Measurements from ENCODE around the gene PHOSPHO1.
"Not testable (repeated sequence)": the region's sequence is repeated elsewhere in the genome, so short reads cannot be mapped to it uniquely, and the experiment has no call there.

The PHOSPHO1 gene, protein sequence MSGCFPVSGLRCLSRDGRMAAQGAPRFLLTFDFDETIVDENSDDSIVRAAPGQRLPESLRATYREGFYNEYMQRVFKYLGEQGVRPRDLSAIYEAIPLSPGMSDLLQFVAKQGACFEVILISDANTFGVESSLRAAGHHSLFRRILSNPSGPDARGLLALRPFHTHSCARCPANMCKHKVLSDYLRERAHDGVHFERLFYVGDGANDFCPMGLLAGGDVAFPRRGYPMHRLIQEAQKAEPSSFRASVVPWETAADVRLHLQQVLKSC

DNA sequence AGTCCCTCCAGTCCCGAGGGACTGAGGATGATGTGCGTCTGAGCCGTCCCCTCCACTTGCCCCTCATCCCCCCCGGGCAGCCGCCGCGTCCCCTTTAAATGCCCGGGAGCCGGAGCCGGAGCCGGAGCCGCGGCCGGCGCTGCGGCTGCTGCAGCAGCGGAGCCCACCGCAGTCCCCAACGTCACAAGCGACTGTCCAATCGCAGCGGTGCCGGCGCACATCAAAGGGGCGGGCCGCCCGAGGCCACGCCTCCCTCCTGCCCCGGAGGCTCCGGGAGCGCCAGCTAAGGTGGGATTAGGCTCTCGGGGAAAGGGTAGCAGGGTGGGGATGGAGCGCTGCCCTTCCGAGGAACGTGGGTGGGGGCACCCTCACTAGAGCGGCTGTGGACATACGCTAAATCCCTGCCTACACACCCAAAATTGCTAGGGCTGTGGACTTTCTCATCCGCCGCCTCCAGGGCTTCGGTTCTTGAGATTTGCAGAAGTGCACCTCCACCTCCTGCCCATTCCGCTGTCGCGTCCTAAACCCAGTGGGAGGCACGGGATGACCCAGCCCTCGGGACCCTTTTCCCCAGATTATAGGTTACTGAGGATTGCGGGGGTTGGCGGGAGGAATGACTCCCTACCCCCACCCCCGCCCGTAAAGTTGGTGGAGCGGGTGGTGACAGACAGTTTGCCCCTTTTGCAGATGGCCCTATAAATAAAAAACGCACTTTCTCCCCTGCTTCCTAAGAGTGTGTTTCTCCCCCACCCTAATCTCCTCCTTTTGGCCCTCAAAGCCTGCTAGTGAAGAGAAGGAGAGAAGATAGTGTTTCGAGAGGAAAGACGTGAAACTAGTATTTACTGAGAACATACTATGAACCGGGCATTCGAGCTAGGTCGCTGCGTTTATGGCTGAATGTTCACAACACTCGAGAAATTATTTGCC, at the start of gene PHOSPHO1:
TSS of gene PHOSPHO1 (minus strand) at position 152 of the 927 bp plus-strand sequence. CDS start 4,096 bp downstream, outside the sequence.
- DNase-seq (ENCODE audit: low spot score), result peak; percentile 91

DNA sequence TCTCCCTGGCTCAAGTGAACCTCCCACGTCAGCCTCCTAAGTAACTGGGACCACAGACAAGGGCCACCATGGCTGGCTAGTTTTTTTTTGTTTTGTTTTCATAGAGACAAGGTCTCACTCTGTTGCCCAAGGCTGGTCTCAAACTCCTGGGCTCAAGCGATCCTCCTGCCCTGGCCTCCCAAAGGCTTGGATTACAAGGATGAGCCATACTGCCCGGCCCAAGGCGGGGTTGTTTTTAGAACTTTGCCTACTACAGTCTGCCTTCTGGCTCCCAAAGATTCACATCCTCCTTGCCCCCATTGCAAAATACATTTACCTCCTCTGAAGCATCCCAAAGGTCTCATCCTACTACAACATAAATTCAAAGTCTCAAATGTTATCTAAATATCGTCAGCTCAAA, 49.5 kb upstream of the PHOSPHO1 start:
- DNase-seq (ENCODE audit: low spot score), result no peak

- not testable (repeated sequence) for DNase-seq (ENCODE audit: low spot score)
Observed at GRCh38 chr17:49279263-49280015, 48.9 kb upstream of the PHOSPHO1 start.

DNA sequence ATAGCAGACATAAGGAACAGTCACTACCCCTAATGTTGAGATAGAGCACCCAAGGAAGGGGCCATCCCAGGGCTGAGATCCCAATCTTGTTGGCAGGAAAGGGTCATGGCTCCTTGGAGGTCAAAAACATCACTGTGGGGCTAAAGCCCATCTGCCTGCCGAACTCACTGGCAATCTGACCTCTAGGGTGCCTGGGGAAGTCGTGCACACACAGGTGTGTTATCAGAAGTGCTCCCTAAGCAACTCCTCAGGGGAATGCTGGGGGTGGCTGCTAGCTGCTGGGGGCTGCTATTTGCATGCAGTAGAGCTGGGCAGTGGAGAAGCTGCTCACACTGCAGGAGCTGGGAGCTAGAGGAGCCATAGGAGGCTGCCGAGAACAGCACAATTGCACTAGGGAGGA, 47.5 kb upstream of the PHOSPHO1 start:
- DNase-seq (ENCODE audit: low spot score), result no peak

DNA sequence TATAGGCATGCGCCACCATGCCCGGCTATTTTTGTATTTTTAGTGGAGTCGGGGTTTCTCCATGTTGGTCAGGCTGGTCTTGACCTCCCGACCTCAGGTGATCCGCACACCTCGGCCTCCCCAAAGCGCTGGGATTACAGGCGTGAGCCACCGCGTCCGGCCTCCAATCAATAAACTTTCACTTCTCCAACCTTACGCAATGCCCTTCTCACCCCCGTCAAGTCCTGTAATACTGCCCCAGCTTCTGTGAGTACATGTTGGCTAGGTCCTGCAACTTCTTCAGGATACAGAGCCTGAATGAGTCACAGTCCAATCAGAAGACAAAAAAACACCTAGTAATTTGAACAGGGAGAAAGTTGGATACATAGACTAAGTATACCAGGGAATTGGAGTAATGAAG, 47.1 kb upstream of the PHOSPHO1 start:
- no peak for DNase-seq (ENCODE audit: low spot score)

- DNase-seq (ENCODE audit: low spot score), result not testable (repeated sequence)
Observed at GRCh38 chr17:49275981-49276380, 45.4 kb upstream of the PHOSPHO1 start.

- no peak for DNase-seq (ENCODE audit: low spot score)
Observed at GRCh38 chr17:49269356-49269755, 38.8 kb upstream of the PHOSPHO1 start.

DNA sequence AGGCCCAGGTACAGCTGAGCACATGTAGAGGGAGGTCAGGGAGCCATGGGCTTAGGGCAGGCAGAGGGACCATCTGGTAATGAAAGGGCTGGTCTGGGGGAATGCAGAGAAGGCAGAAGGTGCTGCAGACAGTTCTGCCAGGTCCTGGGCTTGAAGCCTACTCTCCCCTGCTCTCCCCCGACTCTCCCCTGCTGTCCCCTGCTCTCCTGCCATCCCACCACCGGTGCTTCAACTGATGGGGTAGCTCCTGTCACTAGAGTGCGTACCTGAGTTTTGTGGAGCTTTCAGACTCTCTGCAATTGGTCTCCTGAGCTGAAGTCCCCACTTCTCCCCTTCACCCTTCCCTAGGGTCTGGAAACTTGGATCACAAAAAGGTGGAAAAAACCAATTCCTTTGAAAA, 37.3 kb upstream of the PHOSPHO1 start:
- no peak for DNase-seq (ENCODE audit: low spot score)

DNA sequence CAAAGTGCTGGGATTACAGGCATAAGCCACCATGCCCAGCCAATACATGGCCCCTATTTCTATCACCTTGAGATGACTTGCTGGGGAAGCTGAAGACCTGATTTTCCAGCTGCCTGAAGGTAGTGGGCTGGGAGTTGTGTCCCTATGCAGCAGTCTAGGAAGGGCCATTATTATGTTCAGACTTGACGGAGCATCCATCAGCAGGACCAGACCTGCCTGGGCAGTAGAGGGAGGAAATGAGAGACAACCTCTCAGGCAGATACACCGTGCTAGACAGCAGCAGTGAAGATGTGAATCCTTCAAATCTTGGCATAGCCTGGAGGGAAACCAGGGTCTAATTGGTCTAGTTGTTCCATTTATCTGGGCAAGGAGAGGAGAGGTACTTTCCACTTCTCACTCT, 35.6 kb upstream of the PHOSPHO1 start:
- no peak for DNase-seq (ENCODE audit: low spot score)

- not testable (repeated sequence) for DNase-seq (ENCODE audit: low spot score)
Observed at GRCh38 chr17:49261540-49261939, 31.0 kb upstream of the PHOSPHO1 start.

DNA sequence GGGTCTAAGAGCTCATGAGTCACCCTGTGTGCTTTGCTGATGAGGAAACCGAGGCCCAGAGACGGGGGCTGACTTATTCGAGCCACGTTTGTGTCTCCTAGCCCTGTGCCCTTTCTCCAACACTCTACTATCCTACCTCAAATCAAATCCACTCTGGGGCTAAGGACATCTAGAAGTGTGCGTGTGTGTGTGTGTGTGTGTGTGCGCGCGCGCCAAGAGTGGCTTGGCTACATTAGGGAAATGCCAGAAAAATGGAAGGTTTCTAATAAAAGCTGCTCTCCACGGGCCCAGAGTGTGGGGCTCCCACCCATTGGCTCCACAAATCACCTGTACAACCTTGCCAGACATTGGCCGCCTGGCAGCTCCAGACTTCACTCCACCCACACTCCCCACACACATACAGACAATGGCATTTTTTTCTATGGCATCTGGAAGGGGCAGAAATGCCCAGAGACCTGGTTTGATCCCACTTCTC, 30.3 kb upstream of the PHOSPHO1 start:
- no peak for DNase-seq (ENCODE audit: low spot score)

- peak; percentile 61 for DNase-seq (ENCODE audit: low spot score)
Observed at GRCh38 chr17:49260011-49260816, 29.6 kb upstream of the PHOSPHO1 start.

DNA sequence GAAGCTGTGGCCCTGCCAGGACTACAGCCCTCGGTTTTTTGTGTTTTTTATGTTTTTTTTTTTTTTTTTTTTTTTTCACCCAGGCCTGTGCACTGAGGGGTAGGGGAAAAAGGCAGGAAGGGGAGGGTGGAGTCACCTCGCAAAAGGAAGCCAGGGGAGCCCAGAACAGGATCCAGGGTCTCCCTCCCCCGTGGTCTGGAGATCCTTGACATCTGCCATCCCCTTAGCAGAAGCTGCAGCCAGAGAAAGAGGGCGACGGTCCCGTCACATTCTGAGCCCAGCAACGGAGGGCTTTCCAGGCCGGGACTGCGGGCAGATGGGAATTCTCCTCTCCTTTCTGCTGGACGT, 29.1 kb upstream of the PHOSPHO1 start:
- no peak for DNase-seq (ENCODE audit: low spot score)

DNA sequence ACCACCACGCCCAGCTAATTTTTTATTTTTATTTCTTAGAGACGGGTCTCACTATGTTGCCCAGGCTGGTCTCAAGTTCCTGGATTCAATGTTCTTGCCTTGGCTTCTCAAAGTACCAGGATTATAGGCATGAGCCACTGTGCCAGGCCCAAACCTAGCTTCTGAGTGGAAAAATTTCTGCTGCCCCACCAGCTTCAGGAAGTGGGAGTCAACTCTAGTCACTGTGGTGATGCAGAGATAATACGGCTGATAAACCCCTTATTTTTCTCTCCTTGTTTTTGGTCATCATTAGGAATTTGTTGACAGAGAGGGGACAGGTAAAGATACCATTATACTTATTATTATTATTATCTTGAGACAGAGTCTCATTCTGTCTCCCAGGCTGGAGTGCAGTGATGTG, 27.8 kb upstream of the PHOSPHO1 start:
- no peak for DNase-seq (ENCODE audit: low spot score)

- DNase-seq (ENCODE audit: low spot score), result no peak
Observed at GRCh38 chr17:49255125-49255524, 24.5 kb upstream of the PHOSPHO1 start.

DNA sequence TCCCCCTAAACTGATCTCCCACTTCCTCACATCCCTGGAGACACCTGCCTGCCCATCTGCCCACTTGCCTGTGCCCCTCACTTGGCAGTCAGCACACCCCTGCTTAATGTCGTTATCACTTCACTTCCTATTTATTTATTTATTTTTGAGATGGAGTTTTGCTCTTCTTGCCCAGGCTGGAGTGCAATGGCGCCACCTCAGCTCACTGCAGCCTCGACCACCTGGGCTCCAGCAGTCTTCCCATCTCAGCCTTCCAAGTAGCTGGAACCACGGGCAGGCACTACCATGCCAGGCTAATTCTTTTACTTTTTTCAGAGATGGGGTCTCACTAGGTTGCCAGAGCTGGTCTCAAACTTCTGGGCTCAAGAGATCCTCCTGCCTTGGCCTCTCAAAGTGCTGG, 23.5 kb upstream of the PHOSPHO1 start:
- no peak for DNase-seq (ENCODE audit: low spot score)

DNA sequence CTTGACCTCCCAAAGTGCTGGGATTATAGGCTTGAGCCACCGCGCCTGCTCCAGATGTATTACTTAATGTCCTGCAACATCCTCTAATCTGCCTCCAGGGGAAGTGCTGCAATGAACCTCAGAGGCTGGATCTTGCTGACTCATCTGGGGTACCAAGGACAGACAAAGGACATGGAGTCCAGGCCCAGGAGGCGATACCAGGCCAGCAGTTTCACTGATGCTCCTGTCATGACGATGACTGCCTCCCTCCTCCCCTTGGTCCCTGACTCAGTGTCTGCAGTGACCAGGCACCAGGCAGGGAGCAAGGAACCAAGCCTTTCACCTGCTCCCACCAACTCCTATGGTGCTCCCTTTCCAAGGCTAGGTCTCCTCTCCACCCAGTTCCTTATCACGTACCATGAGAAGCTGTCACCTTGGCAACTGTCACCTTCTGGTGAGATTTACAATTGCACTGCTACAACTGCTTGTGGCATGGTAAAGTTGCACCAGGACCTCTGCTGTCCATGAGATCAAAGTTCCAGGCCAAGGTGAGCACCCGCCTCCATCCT, 21.6 kb upstream of the PHOSPHO1 start:
- peak; percentile 72 for DNase-seq (ENCODE audit: low spot score)

GRCh38 chr17:49249890-49250522, 19.4 kb upstream of the PHOSPHO1 start:
- DNase-seq (ENCODE audit: low spot score), result peak; percentile 41

DNA sequence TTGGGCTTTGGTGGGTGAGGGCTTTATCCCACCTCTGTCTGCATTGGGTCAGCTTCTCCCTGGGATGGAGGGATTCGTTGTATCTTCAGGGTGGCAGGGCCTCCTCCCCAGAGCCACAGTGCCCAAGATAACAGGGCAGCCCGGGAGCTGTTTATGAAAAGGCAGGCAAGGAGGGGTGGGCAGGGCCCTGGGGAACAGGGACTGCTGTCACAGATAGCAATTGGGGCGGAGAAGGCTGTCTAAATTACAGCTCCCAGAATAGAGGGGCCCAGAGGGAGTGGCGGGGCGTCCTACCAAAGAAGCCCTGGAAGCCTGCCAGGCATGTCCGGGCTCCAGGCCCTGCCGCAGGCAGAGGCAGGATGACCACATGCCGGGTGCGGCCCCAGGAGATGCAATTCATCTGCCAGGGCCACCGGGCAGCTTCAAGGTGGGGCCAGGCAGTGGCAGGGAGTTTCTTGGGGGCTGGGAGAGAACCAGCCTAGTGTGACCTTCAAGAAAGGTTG, 18.8 kb upstream of the PHOSPHO1 start:
- peak; percentile 95 for DNase-seq (ENCODE audit: low spot score)

DNA sequence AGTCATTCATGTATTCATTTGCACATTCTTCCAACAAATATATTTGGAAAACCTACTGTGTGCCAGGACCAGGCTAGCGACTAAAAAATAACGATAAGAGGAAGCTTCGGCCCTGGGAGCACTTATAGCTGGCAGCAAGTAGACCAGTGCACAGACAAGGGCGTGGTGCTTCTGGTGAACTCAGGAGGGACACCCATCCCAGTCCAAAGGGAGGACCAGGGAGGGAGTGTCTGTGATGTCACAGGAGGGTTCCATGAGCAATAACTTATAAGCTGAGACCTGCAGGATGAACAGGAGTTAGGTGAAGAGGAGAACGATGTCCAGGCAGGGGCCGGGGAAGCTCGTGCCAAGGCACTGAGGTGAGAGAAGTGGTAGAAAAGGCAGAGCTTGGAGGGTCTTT, 17.4 kb upstream of the PHOSPHO1 start:
- peak; percentile 81 for DNase-seq (ENCODE audit: low spot score)

DNA sequence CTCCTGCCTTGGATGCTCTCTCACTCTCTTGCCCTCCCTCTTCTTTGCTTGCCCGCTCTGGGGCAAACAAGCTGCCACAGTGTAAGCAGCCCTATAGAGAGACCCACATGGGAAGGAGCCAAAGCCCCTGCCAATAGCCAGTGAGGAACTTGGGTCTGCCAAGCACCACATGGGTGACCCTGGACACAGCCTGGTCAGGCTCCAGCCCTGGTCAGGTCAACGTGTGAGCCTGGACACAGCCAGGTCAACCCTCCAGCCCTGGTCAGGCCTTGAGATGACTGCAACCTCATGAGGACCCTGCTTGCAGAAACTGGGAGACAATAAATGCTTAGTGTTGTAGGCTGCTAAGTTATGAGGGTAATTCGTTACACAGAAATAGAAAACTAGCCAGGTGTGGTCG, 14.3 kb upstream of the PHOSPHO1 start:
- DNase-seq (ENCODE audit: low spot score), result no peak

Measured in hematopoietic multipotent progenitor cell treated with erythropoietin and hydrocortisone succinate and interleukin-3 and kit ligand, for 15 days (in vitro differentiated cells).